ENCODE measurements around the gene MAD1L1. TPM values are rescaled to one million over a fixed set of nuclear protein-coding genes. Genes with fewer than 3 reads are reported as not detected.

MAD1L1 gene
- total and polyA plus RNA-seq, 2 of the 13 experiments (the other 11 are each of a cell fraction or from before 2014, with no cell fraction given): 17.4 to 64.7 TPM

- TF ChIP-seq SNAPC4 (CRISPR knock-in tag; IDR thresholded peaks at IDR 0.05) (no peak), JUNB (CRISPR knock-in tag; IDR thresholded peaks at IDR 0.05; ENCODE audit: borderline replicate concordance) (no peak), JARID2 (CRISPR knock-in tag; IDR thresholded peaks at IDR 0.05; ENCODE audit: insufficient replicate concordance) (no peak), U2AF2 (IDR thresholded peaks at IDR 0.05; ENCODE audit: low read depth, low read length) (no peak), PRDM10 (CRISPR knock-in tag; IDR thresholded peaks at IDR 0.05; ENCODE audit: low read depth) (no peak), TOPORS (CRISPR knock-in tag; IDR thresholded peaks at IDR 0.05) (no peak), PBX2 (CRISPR knock-in tag; IDR thresholded peaks at IDR 0.05) (no peak), RBAK (CRISPR knock-in tag; IDR thresholded peaks at IDR 0.05) (no peak), ZNF558 (CRISPR knock-in tag; IDR thresholded peaks at IDR 0.05; ENCODE audit: borderline replicate concordance) (no peak), HNF4G (IDR thresholded peaks at IDR 0.05; ENCODE audit: borderline replicate concordance, low read depth, low read length) (peak; percentile 64; the same call in 1 of the 2 replicates), HNF4G (CRISPR knock-in tag; IDR thresholded peaks at IDR 0.05; ENCODE audit: borderline replicate concordance, low read depth) (no peak), REST (IDR thresholded peaks at IDR 0.05; ENCODE audit: borderline replicate concordance in 1 of 2, low read depth in 1 of 2, low read length in 2 of 2) (no peak), ZNF766 (CRISPR knock-in tag; IDR thresholded peaks at IDR 0.05; ENCODE audit: borderline replicate concordance) (no peak), NONO (IDR thresholded peaks at IDR 0.05) (no peak), NONO (CRISPR knock-in tag; conservative IDR thresholded peaks at IDR 0.05) (peak; percentile 46; the same call in 1 of the 2 replicates)
These were observed 82.9 kb downstream of the MAD1L1 start (continued) for GRCh38 chr7:2149672-2150444.

Data from HepG2 (cell line).